ENCODE measurements around the gene CCT7. TPM values are rescaled to one million over a fixed set of nuclear protein-coding genes. Genes with fewer than 3 reads are reported as not detected.
A peak's percentile ranks its signal among the peaks of the same experiment; 100 is the strongest.

CCT7 gene
- total RNA-seq, 1 donor from 2014 or later = 359 TPM

DNA sequence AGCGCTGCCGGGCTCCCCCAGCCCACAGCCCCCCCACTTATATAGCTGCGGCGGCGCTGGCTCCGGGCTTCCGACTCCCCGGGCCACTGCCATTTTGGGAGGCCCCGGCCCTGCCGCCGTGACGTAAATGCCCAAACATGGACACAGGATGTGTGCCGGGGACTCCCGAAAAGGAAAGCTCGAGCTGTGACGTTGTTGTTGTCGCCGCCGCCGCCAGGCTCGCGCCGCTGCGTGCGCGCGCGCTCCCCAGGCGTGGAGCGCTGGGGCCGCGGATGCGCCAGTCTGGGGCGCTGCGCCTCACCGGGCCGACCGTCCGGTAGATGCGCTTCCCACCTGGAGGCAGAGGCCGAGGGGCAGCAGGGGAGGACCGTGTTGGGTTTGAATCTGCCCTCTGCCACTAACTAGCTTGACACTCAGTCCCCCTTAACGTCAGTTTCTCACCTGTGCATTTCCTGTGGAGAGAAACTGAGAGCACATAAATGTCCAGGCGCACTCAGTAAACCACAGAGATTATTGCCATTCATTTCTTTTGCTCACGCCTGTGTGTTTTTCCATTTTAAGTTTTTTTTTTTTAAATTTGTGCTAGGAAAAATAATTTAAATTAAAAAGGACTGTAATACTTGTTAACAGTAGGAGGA is 59.5 kb downstream of the CCT7 start, which contains the start of gene EGR4:
Gene EGR4, minus strand, starts transcription at position 15 of the 638 bp plus-strand sequence. CDS start 231 bp downstream, outside the sequence.
- H3K9me3 ChIP-seq (ENCODE audit: insufficient read depth, low read depth, low read length) = no peaks in the 10 kb centered on the region
- peak within 1 kb of the TSS; percentile 58 for H3K4me3 ChIP-seq (ENCODE audit: insufficient read depth, low read depth, low read length)
- Mint-ChIP-seq H3K36me3 (ENCODE audit: low read depth, unreplicated experiment) (no peaks in the 10 kb centered on the region), H3K27me3 (ENCODE audit: low read depth, unreplicated experiment) (peaks cover 71% of the 10 kb centered on the region), H3K4me3 (ENCODE audit: unreplicated experiment) (peak within 1 kb of the TSS; percentile 76), H3K9me3 (ENCODE audit: unreplicated experiment) (peaks cover 2% of the 10 kb centered on the region), H3K4me1 (ENCODE audit: low read depth, unreplicated experiment) (peaks cover 8% of the 10 kb centered on the region), H3K27ac (ENCODE audit: unreplicated experiment) (no peak within 1 kb of the TSS)
- FAIRE-seq (no peak), DNase-seq (ENCODE audit: low read depth) (peak; percentile 59)
- no peak within 1 kb of the TSS for H3K27ac ChIP-seq (ENCODE audit: low read depth, low read length)
- H4K20me1 ChIP-seq (ENCODE audit: insufficient read depth, low read length) = peaks cover 4% of the 10 kb centered on the region
- H3K27me3 ChIP-seq (ENCODE audit: insufficient read depth, low read length) = peaks cover 86% of the 10 kb centered on the region
- no peaks in the 10 kb centered on the region for H3K36me3 ChIP-seq (ENCODE audit: insufficient read depth, low read length)
- H3K9ac ChIP-seq (ENCODE audit: low read length) = peak within 1 kb of the TSS; percentile 40
- TF ChIP-seq, protein P1, sequence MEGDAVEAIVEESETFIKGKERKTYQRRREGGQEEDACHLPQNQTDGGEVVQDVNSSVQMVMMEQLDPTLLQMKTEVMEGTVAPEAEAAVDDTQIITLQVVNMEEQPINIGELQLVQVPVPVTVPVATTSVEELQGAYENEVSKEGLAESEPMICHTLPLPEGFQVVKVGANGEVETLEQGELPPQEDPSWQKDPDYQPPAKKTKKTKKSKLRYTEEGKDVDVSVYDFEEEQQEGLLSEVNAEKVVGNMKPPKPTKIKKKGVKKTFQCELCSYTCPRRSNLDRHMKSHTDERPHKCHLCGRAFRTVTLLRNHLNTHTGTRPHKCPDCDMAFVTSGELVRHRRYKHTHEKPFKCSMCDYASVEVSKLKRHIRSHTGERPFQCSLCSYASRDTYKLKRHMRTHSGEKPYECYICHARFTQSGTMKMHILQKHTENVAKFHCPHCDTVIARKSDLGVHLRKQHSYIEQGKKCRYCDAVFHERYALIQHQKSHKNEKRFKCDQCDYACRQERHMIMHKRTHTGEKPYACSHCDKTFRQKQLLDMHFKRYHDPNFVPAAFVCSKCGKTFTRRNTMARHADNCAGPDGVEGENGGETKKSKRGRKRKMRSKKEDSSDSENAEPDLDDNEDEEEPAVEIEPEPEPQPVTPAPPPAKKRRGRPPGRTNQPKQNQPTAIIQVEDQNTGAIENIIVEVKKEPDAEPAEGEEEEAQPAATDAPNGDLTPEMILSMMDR (IDR thresholded peaks at IDR 0.05; ENCODE audit: insufficient read depth, low read depth, low read length) = no peak
- TF ChIP-seq EZH2 (IDR thresholded peaks at IDR 0.05; ENCODE audit: insufficient read depth, low read length) = no peak
- no peaks in the 10 kb centered on the region for H3K79me2 ChIP-seq (ENCODE audit: insufficient read depth, low read length)
- H3K4me2 ChIP-seq (ENCODE audit: low read length) = peak within 1 kb of the TSS; percentile 94
- peaks cover 7% of the 10 kb centered on the region for H3K4me1 ChIP-seq (ENCODE audit: insufficient read depth, low read length)
- peak within 1 kb of the TSS; percentile 88 for H2AFZ ChIP-seq (ENCODE audit: low read depth, low read length)

DNA sequence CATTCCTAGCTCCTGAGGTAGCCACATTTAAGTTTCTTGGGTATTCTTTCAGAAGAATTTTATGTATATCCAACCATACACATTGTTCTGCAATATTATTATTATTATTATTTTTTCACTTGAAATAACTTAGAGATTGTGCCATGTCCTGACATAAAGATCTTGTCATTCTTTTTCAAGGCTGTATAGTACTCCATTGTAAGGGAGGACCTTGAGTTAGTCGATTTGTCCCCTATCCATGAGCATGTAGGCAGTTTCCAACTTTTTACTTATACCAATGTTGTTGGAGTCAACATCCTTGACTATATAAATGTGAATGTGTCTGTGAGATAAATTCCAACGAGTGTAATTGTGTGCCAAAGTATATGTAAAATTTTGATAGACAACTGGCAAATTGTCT is 60.1 kb downstream of the CCT7 start:
- H3K4me1 Mint-ChIP-seq (ENCODE audit: low read depth, unreplicated experiment) = peaks cover 8% of the 10 kb centered on the region
- FAIRE-seq (no peak), DNase-seq (ENCODE audit: low read depth) (no peak)
- no peak overlapping the region for H3K27ac Mint-ChIP-seq (ENCODE audit: unreplicated experiment)
- no peak overlapping the region for H3K27ac ChIP-seq (ENCODE audit: low read depth, low read length)
- H3K27me3 ChIP-seq (ENCODE audit: insufficient read depth, low read length) = peaks cover 80% of the 10 kb centered on the region
- H3K27me3 Mint-ChIP-seq (ENCODE audit: low read depth, unreplicated experiment) = peaks cover 66% of the 10 kb centered on the region
- no peak for TF ChIP-seq EZH2 (IDR thresholded peaks at IDR 0.05; ENCODE audit: insufficient read depth, low read length)
- TF ChIP-seq, protein P1 (IDR thresholded peaks at IDR 0.05; ENCODE audit: insufficient read depth, low read depth, low read length) = no peak
- peaks cover 4% of the 10 kb centered on the region for H4K20me1 ChIP-seq (ENCODE audit: insufficient read depth, low read length)
- H3K9me3 Mint-ChIP-seq (ENCODE audit: unreplicated experiment) = peaks cover 2% of the 10 kb centered on the region
- peaks cover 7% of the 10 kb centered on the region for H3K4me1 ChIP-seq (ENCODE audit: insufficient read depth, low read length)
- H3K4me2 ChIP-seq (ENCODE audit: low read length) = no peak overlapping the region
- no peak overlapping the region for H3K9ac ChIP-seq (ENCODE audit: low read length)
- no peak overlapping the region for H3K4me3 ChIP-seq (ENCODE audit: insufficient read depth, low read depth, low read length)
- no peaks in the 10 kb centered on the region for H3K79me2 ChIP-seq (ENCODE audit: insufficient read depth, low read length)
- no peaks in the 10 kb centered on the region for H3K36me3 ChIP-seq (ENCODE audit: insufficient read depth, low read length)
- no peaks in the 10 kb centered on the region for H3K36me3 Mint-ChIP-seq (ENCODE audit: low read depth, unreplicated experiment)
- no peak overlapping the region for H3K4me3 Mint-ChIP-seq (ENCODE audit: unreplicated experiment)
- no peaks in the 10 kb centered on the region for H3K9me3 ChIP-seq (ENCODE audit: insufficient read depth, low read depth, low read length)
- no peak overlapping the region for H2AFZ ChIP-seq (ENCODE audit: low read depth, low read length)

DNA sequence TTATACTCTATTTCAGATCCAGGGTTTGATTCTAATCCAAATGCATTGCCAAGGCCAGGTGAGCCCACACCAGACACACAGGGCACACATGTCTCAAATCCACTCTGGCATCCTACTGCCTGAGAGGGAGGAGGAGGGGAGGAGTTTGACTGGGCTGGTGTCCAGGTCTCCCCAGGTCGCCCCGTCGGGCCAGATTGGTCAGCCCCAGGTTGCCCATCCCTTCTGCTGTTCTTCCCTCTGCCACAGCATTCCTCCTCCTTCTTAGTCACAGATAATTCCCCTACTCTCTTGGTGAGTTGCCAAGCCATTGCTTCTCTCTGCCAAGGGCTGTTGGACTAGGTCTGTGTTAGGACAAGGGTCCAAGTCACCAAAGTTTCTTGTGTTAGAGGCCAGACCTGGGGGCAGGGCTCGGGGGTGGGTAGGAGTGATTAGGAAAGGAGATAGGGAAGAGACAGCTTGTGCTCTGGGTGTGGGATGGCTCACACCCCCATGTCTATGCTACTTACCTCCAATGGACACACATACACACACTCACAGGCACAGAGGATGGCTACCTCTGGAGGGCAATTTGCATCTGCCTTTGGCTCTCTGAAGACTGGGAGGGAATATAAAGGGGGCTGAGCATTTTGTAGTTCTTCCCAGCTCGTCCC is 61.8 kb downstream of the CCT7 start:
- no peak overlapping the region for H3K4me3 ChIP-seq (ENCODE audit: insufficient read depth, low read depth, low read length)
- H3K27ac ChIP-seq (ENCODE audit: low read depth, low read length) = no peak overlapping the region
- no peaks in the 10 kb centered on the region for H3K36me3 ChIP-seq (ENCODE audit: insufficient read depth, low read length)
- no peaks in the 10 kb centered on the region for H3K79me2 ChIP-seq (ENCODE audit: insufficient read depth, low read length)
- no peak for TF ChIP-seq EZH2 (IDR thresholded peaks at IDR 0.05; ENCODE audit: insufficient read depth, low read length)
- TF ChIP-seq, protein P1 (IDR thresholded peaks at IDR 0.05; ENCODE audit: insufficient read depth, low read depth, low read length) = no peak
- Mint-ChIP-seq H3K4me1 (ENCODE audit: low read depth, unreplicated experiment) (peaks cover 7% of the 10 kb centered on the region), H3K9me3 (ENCODE audit: unreplicated experiment) (no peaks in the 10 kb centered on the region), H3K4me3 (ENCODE audit: unreplicated experiment) (no peak overlapping the region), H3K27ac (ENCODE audit: unreplicated experiment) (no peak overlapping the region), H3K27me3 (ENCODE audit: low read depth, unreplicated experiment) (peaks cover 65% of the 10 kb centered on the region), H3K36me3 (ENCODE audit: low read depth, unreplicated experiment) (no peaks in the 10 kb centered on the region)
- peaks cover 71% of the 10 kb centered on the region for H3K27me3 ChIP-seq (ENCODE audit: insufficient read depth, low read length)
- H4K20me1 ChIP-seq (ENCODE audit: insufficient read depth, low read length) = peaks cover under 1% of the 10 kb centered on the region
- H2AFZ ChIP-seq (ENCODE audit: low read depth, low read length) = no peak overlapping the region
- H3K4me2 ChIP-seq (ENCODE audit: low read length) = no peak overlapping the region
- DNase-seq (ENCODE audit: low read depth) (no peak), FAIRE-seq (no peak)
- no peak overlapping the region for H3K9ac ChIP-seq (ENCODE audit: low read length)
- no peaks in the 10 kb centered on the region for H3K9me3 ChIP-seq (ENCODE audit: insufficient read depth, low read depth, low read length)
- H3K4me1 ChIP-seq (ENCODE audit: insufficient read depth, low read length) = peaks cover 7% of the 10 kb centered on the region

Measured in astrocyte (in vitro differentiated cells and primary cell).